Measurements from ENCODE around the gene PHF1. TPM values are rescaled to one million over a fixed set of nuclear protein-coding genes. Genes with fewer than 3 reads are reported as not detected.
"Not testable (repeated sequence)": the region's sequence is repeated elsewhere in the genome, so short reads cannot be mapped to it uniquely, and the experiment has no call there.

Gene PHF1
- total RNA-seq, 1 donor from 2014 or later = 83.4 TPM

- TF ChIP-seq, protein P1, sequence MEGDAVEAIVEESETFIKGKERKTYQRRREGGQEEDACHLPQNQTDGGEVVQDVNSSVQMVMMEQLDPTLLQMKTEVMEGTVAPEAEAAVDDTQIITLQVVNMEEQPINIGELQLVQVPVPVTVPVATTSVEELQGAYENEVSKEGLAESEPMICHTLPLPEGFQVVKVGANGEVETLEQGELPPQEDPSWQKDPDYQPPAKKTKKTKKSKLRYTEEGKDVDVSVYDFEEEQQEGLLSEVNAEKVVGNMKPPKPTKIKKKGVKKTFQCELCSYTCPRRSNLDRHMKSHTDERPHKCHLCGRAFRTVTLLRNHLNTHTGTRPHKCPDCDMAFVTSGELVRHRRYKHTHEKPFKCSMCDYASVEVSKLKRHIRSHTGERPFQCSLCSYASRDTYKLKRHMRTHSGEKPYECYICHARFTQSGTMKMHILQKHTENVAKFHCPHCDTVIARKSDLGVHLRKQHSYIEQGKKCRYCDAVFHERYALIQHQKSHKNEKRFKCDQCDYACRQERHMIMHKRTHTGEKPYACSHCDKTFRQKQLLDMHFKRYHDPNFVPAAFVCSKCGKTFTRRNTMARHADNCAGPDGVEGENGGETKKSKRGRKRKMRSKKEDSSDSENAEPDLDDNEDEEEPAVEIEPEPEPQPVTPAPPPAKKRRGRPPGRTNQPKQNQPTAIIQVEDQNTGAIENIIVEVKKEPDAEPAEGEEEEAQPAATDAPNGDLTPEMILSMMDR (IDR thresholded peaks at IDR 0.05) = no peak
- Mint-ChIP-seq H3K4me1 (no peaks in the 10 kb centered on the region), H3K9me3 (no peaks in the 10 kb centered on the region), H3K27ac (no peak overlapping the region), H3K4me3 (no peak overlapping the region), H3K36me3 (ENCODE audit: low read depth) (no peaks in the 10 kb centered on the region), H3K27me3 (no peaks in the 10 kb centered on the region)
- ChIA-PET POLR2A (no interaction called here), CTCF (no interaction called here)
- DNase-seq (no peak), ATAC-seq (ENCODE audit: low read depth) (no peak)
- intact Hi-C loops (cut with micrococcal nuclease) = no loop called here
Observed at GRCh38 chr6:33372526-33373123, 38.2 kb upstream of the PHF1 start.

DNA sequence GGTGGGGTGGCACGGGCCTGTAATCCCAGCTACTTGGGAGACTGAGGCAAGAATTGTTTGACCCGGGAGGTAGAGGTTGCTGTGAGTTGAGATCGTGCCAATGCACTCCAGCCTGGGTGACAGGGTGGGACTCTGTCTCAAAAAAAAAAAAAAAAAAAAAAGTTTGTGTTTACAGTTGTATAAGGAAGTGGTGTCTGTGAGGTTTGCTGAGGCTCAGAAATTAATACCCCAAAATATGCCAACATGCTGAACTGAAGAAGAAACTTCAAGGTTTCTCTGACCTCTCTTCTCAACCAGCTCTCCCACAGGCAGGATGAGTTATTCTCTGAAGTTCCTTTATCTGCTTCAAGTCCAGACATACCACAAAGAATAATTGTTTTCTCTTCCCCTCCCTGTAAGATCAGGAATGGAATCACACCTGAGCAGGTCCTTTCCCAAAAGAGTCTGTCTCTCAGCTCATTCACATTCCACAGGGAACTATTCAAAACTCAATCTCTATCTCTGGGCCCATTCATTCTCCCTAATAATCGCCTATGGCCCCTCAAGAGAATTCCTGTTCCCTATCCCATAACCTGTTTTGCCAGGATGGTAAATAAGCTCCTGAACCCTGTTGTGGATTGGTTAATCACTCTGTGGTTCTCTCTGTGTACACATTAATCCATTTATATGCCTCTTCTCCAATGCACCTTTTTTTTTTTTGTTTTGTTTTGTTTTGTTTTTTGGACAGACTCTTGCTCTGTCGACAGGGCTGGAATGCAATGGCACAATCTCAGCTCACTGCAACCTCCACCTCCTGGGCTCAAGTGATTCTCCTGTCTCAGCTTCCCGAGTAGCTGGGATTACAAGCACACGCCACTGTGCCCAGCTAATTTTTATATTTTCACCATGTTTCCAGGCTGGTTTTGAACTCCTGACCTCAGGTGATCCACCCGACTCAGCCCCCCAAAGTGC is 36.6 kb upstream of the PHF1 start:
- TF ChIP-seq, protein P1 (IDR thresholded peaks at IDR 0.05) = no peak
- Mint-ChIP-seq H3K4me3 (no peak overlapping the region), H3K4me1 (no peaks in the 10 kb centered on the region), H3K9me3 (no peaks in the 10 kb centered on the region), H3K27me3 (no peaks in the 10 kb centered on the region), H3K36me3 (ENCODE audit: low read depth) (no peaks in the 10 kb centered on the region), H3K27ac (no peak overlapping the region)
- ChIA-PET POLR2A (no interaction called here), CTCF (interaction anchor here (0.7 kb wide), 1 partner anchor 184 kb away, joined by 3 read pairs; no protein-coding TSS in a partner anchor)
- DNase-seq (no peak), ATAC-seq (ENCODE audit: low read depth) (no peak)
- intact Hi-C loops (cut with micrococcal nuclease) = no loop called here

DNA sequence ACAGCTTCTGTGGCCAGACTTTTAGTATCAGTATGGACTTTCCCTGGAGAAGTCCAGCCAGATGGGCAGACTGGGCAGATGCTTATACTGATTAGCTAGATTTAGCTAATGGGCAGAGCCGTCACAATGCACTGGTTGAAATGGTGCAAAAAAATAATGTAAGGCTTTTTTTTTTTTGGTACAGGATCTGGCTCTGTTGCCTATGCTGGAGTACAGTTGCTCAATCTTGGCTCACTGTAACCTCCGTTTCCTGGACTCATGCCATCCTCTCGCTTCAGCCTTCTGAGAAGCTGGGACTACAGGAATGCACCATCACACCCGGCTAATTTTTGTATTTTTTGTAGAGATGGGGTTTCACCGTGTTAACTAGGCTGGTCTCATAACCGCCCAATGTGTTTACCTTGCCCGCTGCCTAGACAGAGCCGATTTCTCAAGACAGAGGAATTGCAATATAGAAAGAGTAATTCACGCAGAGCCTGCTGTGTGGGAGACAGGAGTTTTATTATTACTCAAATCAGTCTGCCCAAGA is 35.6 kb upstream of the PHF1 start:
- ATAC-seq (ENCODE audit: low read depth) (no peak), DNase-seq (no peak)
- intact Hi-C loops (cut with micrococcal nuclease) = no loop called here
- H3K4me3 Mint-ChIP-seq = no peak overlapping the region
- ChIA-PET CTCF (interaction anchor here (0.7 kb wide), 1 partner anchor 183 kb away, joined by 3 read pairs; no protein-coding TSS in a partner anchor), POLR2A (no interaction called here)
- H3K27me3 Mint-ChIP-seq = no peaks in the 10 kb centered on the region
- no peak overlapping the region for H3K27ac Mint-ChIP-seq
- H3K9me3 Mint-ChIP-seq = no peaks in the 10 kb centered on the region
- no peaks in the 10 kb centered on the region for H3K36me3 Mint-ChIP-seq (ENCODE audit: low read depth)
- TF ChIP-seq, protein P1 (IDR thresholded peaks at IDR 0.05) = no peak
- no peaks in the 10 kb centered on the region for H3K4me1 Mint-ChIP-seq

- ChIA-PET POLR2A (no interaction called here), CTCF (no interaction called here)
- ATAC-seq (ENCODE audit: low read depth) (no peak), DNase-seq (no peak)
- Mint-ChIP-seq H3K27ac (no peak overlapping the region), H3K4me3 (no peak overlapping the region), H3K27me3 (no peaks in the 10 kb centered on the region), H3K36me3 (ENCODE audit: low read depth) (no peaks in the 10 kb centered on the region), H3K4me1 (no peaks in the 10 kb centered on the region), H3K9me3 (no peaks in the 10 kb centered on the region)
- intact Hi-C loops (cut with micrococcal nuclease) = no loop called here
- TF ChIP-seq, protein P1 (IDR thresholded peaks at IDR 0.05) = no peak
Observed at GRCh38 chr6:33377171-33377570, 33.6 kb upstream of the PHF1 start.

DNA sequence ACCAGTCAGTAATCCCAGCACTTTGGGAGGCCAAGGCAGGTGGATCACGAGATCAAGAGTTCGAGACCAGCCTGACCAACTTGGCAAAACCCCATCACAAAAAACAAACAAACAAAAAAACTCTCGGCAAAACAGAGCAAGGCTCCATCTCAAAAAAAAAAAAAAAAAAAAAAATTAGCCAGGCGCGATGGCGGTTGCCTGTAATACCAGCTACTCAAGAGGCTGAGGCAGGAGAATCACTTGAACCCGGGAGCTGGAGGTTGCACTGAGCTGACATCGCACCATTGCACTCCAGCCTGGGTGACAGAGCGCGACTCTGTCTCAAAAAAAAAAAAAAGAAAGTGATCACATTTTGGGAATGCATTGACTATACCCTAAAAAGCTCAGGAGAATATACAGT is 31.6 kb upstream of the PHF1 start:
- H3K27ac Mint-ChIP-seq; H3K4me3 Mint-ChIP-seq; H3K9me3 Mint-ChIP-seq; intact Hi-C loops (cut with micrococcal nuclease); H3K36me3 Mint-ChIP-seq (ENCODE audit: low read depth); CTCF ChIA-PET; H3K27me3 Mint-ChIP-seq; DNase-seq; ATAC-seq (ENCODE audit: low read depth); H3K4me1 Mint-ChIP-seq: not testable (repeated sequence)
- POLR2A ChIA-PET = interaction anchor here (0.7 to 1.1 kb wide), 2 partner anchors 108 to 315 kb away, joined by 4 to 8 read pairs; partner anchors contain the start of genes RPS18 and VPS52
